HCT116 (cell line): ENCODE data around the gene PDILT. TPM values are rescaled to one million over a fixed set of nuclear protein-coding genes. Genes with fewer than 3 reads are reported as not detected.

Experiments used
- ATAC-seq: fragments of 200-7000 bp; cut with Tn5 transposase; 2 replicates; pipeline ENCODE4 v1.9.1; 2020; ENCODE audit warnings: mild to moderate bottlenecking, moderate library complexity
- BruUV-seq: library from RNA; stranded (reverse); fragments of 400-500 nt; replicated peaks from 2 replicates; lab custom pipeline; 2021; lab: Mats Ljungman, UMichigan
- CTCF ChIA-PET: fragments of 300-600 bp; sonication (Branson Sonifier 250); formaldehyde crosslinking; loops from one replicate; lab custom pipeline; 2021; ENCODE audit warnings: antibody characterized with exemption; lab: Charles Lee
- POLR2A ChIA-PET: fragments of 300-600, 350-600 bp; sonication (Branson Sonifier 250); formaldehyde crosslinking; loops from one replicate; lab custom pipeline; 2021; ENCODE audit warnings: antibody characterized with exemption; lab: Charles Lee
- RAD21 ChIA-PET, 2 experiments: fragments of 300-600 bp; sonication (Branson Sonifier 250); formaldehyde crosslinking; loops; one replicate each; lab custom pipeline; 2023; ENCODE audit warnings: low total read pairs in 2 of 2; ENCODE audit not compliant: uncharacterized antibody in 2 of 2, unreplicated experiment in 2 of 2, low non-redundant PET in 1 of 2; lab: Charles Lee
- DNase-seq: peaks from one replicate; pipeline ENCODE4 v3.0.0-alpha.2; 2010; ENCODE audit warnings: low read depth, low spot score
- H2AFZ ChIP-seq: fragments of 200-600 bp; shearing (Covaris generic), sonication (generic); 2 replicates; pipeline ENCODE4 v1.6.1; 2017; ENCODE audit warnings: low read depth, mixed run types, mixed read lengths, antibody characterized with exemption, low read length; ENCODE audit not compliant: poor library complexity, severe bottlenecking
- H3K27ac ChIP-seq: 2 replicates; pipeline ENCODE4 v1.5.1; 2012; ENCODE audit warnings: low read depth, low read length
- H3K27me3 ChIP-seq: fragments of 200-600 bp; sonication (generic); 2 replicates; pipeline ENCODE4 v1.6.1; 2016; ENCODE audit warnings: mixed run types, low read length, mixed read lengths; ENCODE audit not compliant: insufficient read depth
- H3K36me3 ChIP-seq, 2 experiments: fragments of 200-500 bp in 1 of 2; fragments of 200-600 bp in 1 of 2; sonication (Bioruptor generic) in 1 of 2; sonication (generic) in 1 of 2; 2 replicates each; pipeline versions ENCODE4 v1.5.1 to v1.6.1; 2014 to 2016; ENCODE audit warnings: low read length in 2 of 2, inconsistent platforms in 1 of 2, mixed read lengths in 1 of 2, mixed run types in 1 of 2; ENCODE audit not compliant: insufficient read depth in 2 of 2, control insufficient read depth in 1 of 2
- H3K4me1 ChIP-seq, 2 experiments: fragments of 200-600 bp in 1 of 2; sonication (generic) in 1 of 2; 2 replicates each; pipeline versions ENCODE4 v1.5.1 to v1.6.1; 2012 to 2017; ENCODE audit warnings: low read length in 2 of 2, inconsistent platforms in 1 of 2, mild to moderate bottlenecking in 1 of 2, mixed read lengths in 1 of 2, mixed run types in 1 of 2, moderate library complexity in 1 of 2; ENCODE audit not compliant: insufficient read depth in 2 of 2, control insufficient read depth in 1 of 2
- H3K4me2 ChIP-seq: fragments of 200-600 bp; sonication (generic); 2 replicates; pipeline ENCODE4 v1.6.1; 2017; ENCODE audit warnings: mixed run types, low read length, mixed read lengths
- H3K4me3 ChIP-seq, 2 experiments: fragments of 200-600 bp in 1 of 2; sonication (generic) in 1 of 2; replicated peaks in 1 of 2; 2 replicates each; pipeline ENCODE4 v1.5.1; 2011 to 2016; ENCODE audit warnings: low read length in 2 of 2, control low read depth in 1 of 2, low read depth in 1 of 2, mild to moderate bottlenecking in 1 of 2, mixed read lengths in 1 of 2, mixed run types in 1 of 2
- H3K79me2 ChIP-seq: fragments of 200-600 bp; sonication (generic); 2 replicates; pipeline ENCODE4 v1.6.1; 2017; ENCODE audit warnings: mild to moderate bottlenecking, mixed run types, low read length, moderate library complexity, mixed read lengths; ENCODE audit not compliant: insufficient read depth
- H3K9ac ChIP-seq: fragments of 200-600 bp; sonication (generic); 2 replicates; pipeline ENCODE4 v1.6.1; 2016; ENCODE audit warnings: low read length, mixed read lengths
- H3K9me2 ChIP-seq: fragments of 200-600 bp; sonication (generic), shearing (Covaris generic); 2 replicates; pipeline ENCODE4 v1.6.1; 2017; ENCODE audit warnings: mixed run types, mild to moderate bottlenecking, moderate library complexity; ENCODE audit not compliant: insufficient read depth
- H3K9me3 ChIP-seq, 2 experiments: fragments of 200-500 bp in 1 of 2; fragments of 200-600 bp in 1 of 2; sonication (Bioruptor generic) in 1 of 2; sonication (generic) in 1 of 2; 2 replicates each; pipeline ENCODE4 v1.6.1; 2014 to 2017; ENCODE audit warnings: low read length in 2 of 2, mixed read lengths in 2 of 2, inconsistent platforms in 1 of 2, low read depth in 1 of 2, mild to moderate bottlenecking in 1 of 2, mixed run types in 1 of 2, moderate library complexity in 1 of 2; ENCODE audit not compliant: control insufficient read depth in 1 of 2, insufficient read depth in 1 of 2
- H4K20me1 ChIP-seq: fragments of 200-600 bp; sonication (generic), shearing (Covaris generic); 2 replicates; pipeline ENCODE4 v1.6.1; 2017; ENCODE audit warnings: mixed run types, mild to moderate bottlenecking, moderate library complexity; ENCODE audit not compliant: insufficient read depth
- CEBPB ChIP-seq: IDR thresholded peaks from 2 replicates; pipeline ENCODE4 v1.6.1; 2012; ENCODE audit warnings: low read depth
- FOSL1 ChIP-seq: IDR thresholded peaks from 2 replicates; pipeline ENCODE4 v1.6.1; 2012; ENCODE audit warnings: low read depth
- JUND ChIP-seq: IDR thresholded peaks from 2 replicates; pipeline ENCODE4 v1.6.1; 2012
- POLR2A ChIP-seq: IDR thresholded peaks from 2 replicates; pipeline ENCODE4 v1.7.0; 2011; ENCODE audit warnings: borderline replicate concordance; ENCODE audit not compliant: insufficient read depth, insufficient read length; ENCODE audit errors: extremely low read depth
- RAD21 ChIP-seq: IDR thresholded peaks from 2 replicates; pipeline ENCODE4 v1.6.1; 2012; ENCODE audit warnings: low read depth, mild to moderate bottlenecking
- SRF ChIP-seq: IDR thresholded peaks from 2 replicates; pipeline ENCODE4 v1.6.1; 2012; ENCODE audit warnings: low read depth
- intact Hi-C: fragments of 100-400 bp; cut with micrococcal nuclease; formaldehyde crosslinking; loops from 2 replicates; pipeline ENCODE4 v1.10.0; 2022
- total RNA-seq: library from RNA; stranded (reverse); gene quantifications from one replicate; pipeline ENCODE4 v1.2.1, GENCODE V29; 2021; ENCODE audit not compliant: unreplicated experiment
- TF ChIP-seq, protein P1 (sequence below): IDR thresholded peaks from 2 replicates; pipeline ENCODE4 v1.6.1; 2011; ENCODE audit warnings: mild to moderate bottlenecking, low read length, moderate library complexity; ENCODE audit not compliant: insufficient replicate concordance; ENCODE audit errors: extremely low read depth
- TF ChIP-seq, protein P2 (sequence below): IDR thresholded peaks from 2 replicates; pipeline ENCODE4 v1.6.1; 2012; ENCODE audit warnings: low read depth
- TF ChIP-seq, protein P3 (sequence below), 3 experiments: fragments of 200-600 bp in 1 of 3; sonication (generic) in 1 of 3; IDR thresholded peaks in 2 of 3; conservative IDR thresholded peaks in 1 of 3; 2 replicates each; pipeline ENCODE4 v1.5.1; 2012 to 2017; ENCODE audit warnings: low read depth in 2 of 3, low read length in 2 of 3, antibody characterized with exemption in 1 of 3, borderline replicate concordance in 1 of 3, control low read depth in 1 of 3, mild to moderate bottlenecking in 1 of 3, mixed read lengths in 1 of 3, mixed run types in 1 of 3, moderate library complexity in 1 of 3; ENCODE audit not compliant: insufficient read depth in 1 of 3

The PDILT gene
- total RNA-seq, 1 experiment from 2014 or later: not detected

DNA sequence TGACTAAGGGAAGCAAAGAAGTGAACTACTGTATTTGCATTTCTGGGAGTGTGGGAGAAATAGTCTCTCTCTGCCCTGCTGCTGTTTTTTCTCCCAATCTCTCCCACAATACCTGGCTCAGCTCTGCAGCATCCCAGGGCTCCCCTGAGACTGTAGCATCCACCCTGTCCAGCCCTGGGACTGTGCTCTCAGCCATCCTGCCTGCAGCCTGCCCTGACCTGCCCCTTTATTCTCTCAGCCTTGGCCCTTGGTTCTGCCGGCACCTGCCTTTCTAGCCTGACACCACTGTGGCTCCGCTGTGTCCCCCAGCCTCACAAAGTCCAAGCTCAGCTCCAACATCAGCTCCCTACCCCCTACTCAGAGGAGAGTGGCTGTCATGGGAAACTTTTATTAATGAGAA lies 1.9 kb downstream of the PDILT start:
- H3K27ac ChIP-seq: no peak overlapping the region
- ChIA-PET CTCF (no interaction called here), RAD21 (no interaction called here), POLR2A (no interaction called here)
- ATAC-seq (no peak), DNase-seq (no peak)
- no peak overlapping the region for H3K4me3 ChIP-seq
- H3K4me2 ChIP-seq: no peak overlapping the region
- no peaks in the 10 kb centered on the region for H3K36me3 ChIP-seq
- no peaks in the 10 kb centered on the region for H3K9me3 ChIP-seq
- no peaks in the 10 kb centered on the region for H4K20me1 ChIP-seq
- no peaks in the 10 kb centered on the region for H3K9me2 ChIP-seq
- no TSS peak for BruUV-seq
- no peaks in the 10 kb centered on the region for H3K79me2 ChIP-seq
- TF ChIP-seq FOSL1 (no peak), CEBPB (no peak), POLR2A (no peak), JUND (no peak), SRF (no peak), RAD21 (no peak)
- TF ChIP-seq, protein P1, sequence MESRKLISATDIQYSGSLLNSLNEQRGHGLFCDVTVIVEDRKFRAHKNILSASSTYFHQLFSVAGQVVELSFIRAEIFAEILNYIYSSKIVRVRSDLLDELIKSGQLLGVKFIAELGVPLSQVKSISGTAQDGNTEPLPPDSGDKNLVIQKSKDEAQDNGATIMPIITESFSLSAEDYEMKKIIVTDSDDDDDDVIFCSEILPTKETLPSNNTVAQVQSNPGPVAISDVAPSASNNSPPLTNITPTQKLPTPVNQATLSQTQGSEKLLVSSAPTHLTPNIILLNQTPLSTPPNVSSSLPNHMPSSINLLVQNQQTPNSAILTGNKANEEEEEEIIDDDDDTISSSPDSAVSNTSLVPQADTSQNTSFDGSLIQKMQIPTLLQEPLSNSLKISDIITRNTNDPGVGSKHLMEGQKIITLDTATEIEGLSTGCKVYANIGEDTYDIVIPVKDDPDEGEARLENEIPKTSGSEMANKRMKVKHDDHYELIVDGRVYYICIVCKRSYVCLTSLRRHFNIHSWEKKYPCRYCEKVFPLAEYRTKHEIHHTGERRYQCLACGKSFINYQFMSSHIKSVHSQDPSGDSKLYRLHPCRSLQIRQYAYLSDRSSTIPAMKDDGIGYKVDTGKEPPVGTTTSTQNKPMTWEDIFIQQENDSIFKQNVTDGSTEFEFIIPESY: no peak
- TF ChIP-seq, protein P2, sequence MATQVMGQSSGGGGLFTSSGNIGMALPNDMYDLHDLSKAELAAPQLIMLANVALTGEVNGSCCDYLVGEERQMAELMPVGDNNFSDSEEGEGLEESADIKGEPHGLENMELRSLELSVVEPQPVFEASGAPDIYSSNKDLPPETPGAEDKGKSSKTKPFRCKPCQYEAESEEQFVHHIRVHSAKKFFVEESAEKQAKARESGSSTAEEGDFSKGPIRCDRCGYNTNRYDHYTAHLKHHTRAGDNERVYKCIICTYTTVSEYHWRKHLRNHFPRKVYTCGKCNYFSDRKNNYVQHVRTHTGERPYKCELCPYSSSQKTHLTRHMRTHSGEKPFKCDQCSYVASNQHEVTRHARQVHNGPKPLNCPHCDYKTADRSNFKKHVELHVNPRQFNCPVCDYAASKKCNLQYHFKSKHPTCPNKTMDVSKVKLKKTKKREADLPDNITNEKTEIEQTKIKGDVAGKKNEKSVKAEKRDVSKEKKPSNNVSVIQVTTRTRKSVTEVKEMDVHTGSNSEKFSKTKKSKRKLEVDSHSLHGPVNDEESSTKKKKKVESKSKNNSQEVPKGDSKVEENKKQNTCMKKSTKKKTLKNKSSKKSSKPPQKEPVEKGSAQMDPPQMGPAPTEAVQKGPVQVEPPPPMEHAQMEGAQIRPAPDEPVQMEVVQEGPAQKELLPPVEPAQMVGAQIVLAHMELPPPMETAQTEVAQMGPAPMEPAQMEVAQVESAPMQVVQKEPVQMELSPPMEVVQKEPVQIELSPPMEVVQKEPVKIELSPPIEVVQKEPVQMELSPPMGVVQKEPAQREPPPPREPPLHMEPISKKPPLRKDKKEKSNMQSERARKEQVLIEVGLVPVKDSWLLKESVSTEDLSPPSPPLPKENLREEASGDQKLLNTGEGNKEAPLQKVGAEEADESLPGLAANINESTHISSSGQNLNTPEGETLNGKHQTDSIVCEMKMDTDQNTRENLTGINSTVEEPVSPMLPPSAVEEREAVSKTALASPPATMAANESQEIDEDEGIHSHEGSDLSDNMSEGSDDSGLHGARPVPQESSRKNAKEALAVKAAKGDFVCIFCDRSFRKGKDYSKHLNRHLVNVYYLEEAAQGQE: no peak
- TF ChIP-seq, protein P3, sequence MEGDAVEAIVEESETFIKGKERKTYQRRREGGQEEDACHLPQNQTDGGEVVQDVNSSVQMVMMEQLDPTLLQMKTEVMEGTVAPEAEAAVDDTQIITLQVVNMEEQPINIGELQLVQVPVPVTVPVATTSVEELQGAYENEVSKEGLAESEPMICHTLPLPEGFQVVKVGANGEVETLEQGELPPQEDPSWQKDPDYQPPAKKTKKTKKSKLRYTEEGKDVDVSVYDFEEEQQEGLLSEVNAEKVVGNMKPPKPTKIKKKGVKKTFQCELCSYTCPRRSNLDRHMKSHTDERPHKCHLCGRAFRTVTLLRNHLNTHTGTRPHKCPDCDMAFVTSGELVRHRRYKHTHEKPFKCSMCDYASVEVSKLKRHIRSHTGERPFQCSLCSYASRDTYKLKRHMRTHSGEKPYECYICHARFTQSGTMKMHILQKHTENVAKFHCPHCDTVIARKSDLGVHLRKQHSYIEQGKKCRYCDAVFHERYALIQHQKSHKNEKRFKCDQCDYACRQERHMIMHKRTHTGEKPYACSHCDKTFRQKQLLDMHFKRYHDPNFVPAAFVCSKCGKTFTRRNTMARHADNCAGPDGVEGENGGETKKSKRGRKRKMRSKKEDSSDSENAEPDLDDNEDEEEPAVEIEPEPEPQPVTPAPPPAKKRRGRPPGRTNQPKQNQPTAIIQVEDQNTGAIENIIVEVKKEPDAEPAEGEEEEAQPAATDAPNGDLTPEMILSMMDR (IDR thresholded peaks at IDR 0.05 in 2 of 3, conservative IDR thresholded peaks at IDR 0.05 in 1 of 3; ENCODE audit: borderline replicate concordance in 1 of 3, insufficient read depth in 1 of 3, low read depth in 2 of 3, low read length in 2 of 3): no peak
- H3K27me3 ChIP-seq: no peaks in the 10 kb centered on the region
- intact Hi-C loops: no loop called here
- no peak overlapping the region for H3K9ac ChIP-seq
- no peak overlapping the region for H2AFZ ChIP-seq
- H3K4me1 ChIP-seq: no peaks in the 10 kb centered on the region; a peak in 1 of 4 replicates
